PFSK-1 (cell line): Measurements from ENCODE around the gene ZMYM5.

Source experiments
- FOXP2 ChIP-seq: optimal IDR thresholded peaks from 2 replicates; pipeline ENCODE3; 2011; ENCODE audit warnings: borderline replicate concordance, control low read depth, inconsistent platforms; ENCODE audit not compliant: insufficient read depth; ENCODE audit errors: extremely low read length, extremely low read depth
- POLR2AphosphoS5 ChIP-seq: IDR thresholded peaks from 2 replicates; pipeline ENCODE4 v1.6.1; 2012; ENCODE audit warnings: low read depth, mild to moderate bottlenecking, control low read depth, low read length, moderate library complexity
- SIN3A ChIP-seq: IDR thresholded peaks from 2 replicates; pipeline ENCODE4 v1.6.1; 2012; ENCODE audit warnings: mild to moderate bottlenecking, low read length, moderate library complexity, borderline replicate concordance; ENCODE audit not compliant: insufficient read depth
- TAF1 ChIP-seq: IDR thresholded peaks from 2 replicates; pipeline ENCODE4 v1.6.1; 2012; ENCODE audit warnings: low read length, control low read depth, borderline replicate concordance; ENCODE audit not compliant: insufficient read depth
- TF ChIP-seq, protein P1 (sequence below), 2 experiments: IDR thresholded peaks; 2 replicates each; pipeline versions ENCODE4 v1.6.1 to v1.8.0; 2011 to 2012; ENCODE audit warnings: low read depth in 2 of 2, low read length in 2 of 2, control low read depth in 1 of 2, inconsistent platforms in 1 of 2, mild to moderate bottlenecking in 1 of 2, moderate library complexity in 1 of 2; ENCODE audit not compliant: insufficient read depth in 1 of 2

The ZMYM5 gene

GRCh38 chr13:19782727-19783682, 80.4 kb downstream of the ZMYM5 start, which contains the start of gene PSPC1:
Gene PSPC1, minus strand, starts transcription at chr13:19782945. Its CDS starts 188 bp downstream, at chr13:19782757.
- TF ChIP-seq TAF1 (peak; percentile 77; the same call in 1 of the 2 replicates), POLR2AphosphoS5 (peak; percentile 84), FOXP2 (peak; percentile 18)

- TF ChIP-seq, protein P1, sequence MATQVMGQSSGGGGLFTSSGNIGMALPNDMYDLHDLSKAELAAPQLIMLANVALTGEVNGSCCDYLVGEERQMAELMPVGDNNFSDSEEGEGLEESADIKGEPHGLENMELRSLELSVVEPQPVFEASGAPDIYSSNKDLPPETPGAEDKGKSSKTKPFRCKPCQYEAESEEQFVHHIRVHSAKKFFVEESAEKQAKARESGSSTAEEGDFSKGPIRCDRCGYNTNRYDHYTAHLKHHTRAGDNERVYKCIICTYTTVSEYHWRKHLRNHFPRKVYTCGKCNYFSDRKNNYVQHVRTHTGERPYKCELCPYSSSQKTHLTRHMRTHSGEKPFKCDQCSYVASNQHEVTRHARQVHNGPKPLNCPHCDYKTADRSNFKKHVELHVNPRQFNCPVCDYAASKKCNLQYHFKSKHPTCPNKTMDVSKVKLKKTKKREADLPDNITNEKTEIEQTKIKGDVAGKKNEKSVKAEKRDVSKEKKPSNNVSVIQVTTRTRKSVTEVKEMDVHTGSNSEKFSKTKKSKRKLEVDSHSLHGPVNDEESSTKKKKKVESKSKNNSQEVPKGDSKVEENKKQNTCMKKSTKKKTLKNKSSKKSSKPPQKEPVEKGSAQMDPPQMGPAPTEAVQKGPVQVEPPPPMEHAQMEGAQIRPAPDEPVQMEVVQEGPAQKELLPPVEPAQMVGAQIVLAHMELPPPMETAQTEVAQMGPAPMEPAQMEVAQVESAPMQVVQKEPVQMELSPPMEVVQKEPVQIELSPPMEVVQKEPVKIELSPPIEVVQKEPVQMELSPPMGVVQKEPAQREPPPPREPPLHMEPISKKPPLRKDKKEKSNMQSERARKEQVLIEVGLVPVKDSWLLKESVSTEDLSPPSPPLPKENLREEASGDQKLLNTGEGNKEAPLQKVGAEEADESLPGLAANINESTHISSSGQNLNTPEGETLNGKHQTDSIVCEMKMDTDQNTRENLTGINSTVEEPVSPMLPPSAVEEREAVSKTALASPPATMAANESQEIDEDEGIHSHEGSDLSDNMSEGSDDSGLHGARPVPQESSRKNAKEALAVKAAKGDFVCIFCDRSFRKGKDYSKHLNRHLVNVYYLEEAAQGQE (IDR thresholded peaks at IDR 0.05; ENCODE audit: insufficient read depth in 1 of 2, low read depth in 2 of 2, low read length in 2 of 2), result no peak
- TF ChIP-seq TAF1, result no peak
- no peak for TF ChIP-seq FOXP2
- TF ChIP-seq SIN3A, result no peak
- TF ChIP-seq POLR2AphosphoS5, result no peak
Observed at GRCh38 chr13:19782049-19782726, 81.3 kb downstream of the ZMYM5 start.

GRCh38 chr13:19781526-19781925, 81.9 kb downstream of the ZMYM5 start:
- TF ChIP-seq FOXP2, result no peak
- TF ChIP-seq, protein P1 (IDR thresholded peaks at IDR 0.05; ENCODE audit: insufficient read depth in 1 of 2, low read depth in 2 of 2, low read length in 2 of 2), result no peak
- no peak for TF ChIP-seq POLR2AphosphoS5
- no peak for TF ChIP-seq SIN3A
- no peak for TF ChIP-seq TAF1
